ENCODE measurements around the gene ASF1B. TPM values are rescaled to one million over a fixed set of nuclear protein-coding genes. Genes with fewer than 3 reads are reported as not detected.

ASF1B gene
- total RNA-seq, 2 experiments from 2014 or later = 0.59 to 0.77 TPM

GRCh38 chr19:14089662-14090508, 46.5 kb downstream of the ASF1B start:
- peak overlapping the region; percentile 46 for H3K4me3 ChIP-seq (ENCODE audit: low read length)
- peak overlapping the region; percentile 92 for H3K4me3 Mint-ChIP-seq
- peaks cover 26% of the 10 kb centered on the region for H3K4me1 Mint-ChIP-seq (ENCODE audit: low read depth)
- H3K36me3 ChIP-seq (ENCODE audit: insufficient read depth, low read length) = peaks cover 12% of the 10 kb centered on the region
- POLR2A ChIA-PET = interaction anchor here (1.0 to 3.6 kb wide), 3 partner anchors 8 to 320 kb away, joined by 3 to 39 read pairs (median 14); partner anchors contain the start of gene ASF1B
- intact Hi-C loops (cut with DNase I, micrococcal nuclease) = loop anchor here in 1 of 2 experiments (10.0 kb wide), 1 partner anchor 605 kb away; the partner anchor contains the start of gene ZNF333
- H3K9me3 Mint-ChIP-seq = peaks cover 4% of the 10 kb centered on the region
- peak overlapping the region; percentile 81 for H3K27ac Mint-ChIP-seq
- DNase-seq = peak in 10 of 14 experiments; percentile 40 to 81 (median 50)
- H3K27ac ChIP-seq (ENCODE audit: low read depth in 1 of 2, low read length in 2 of 2) = no peak overlapping the region
- CTCF ChIA-PET = interaction anchor here (0.6 to 3.9 kb wide), 3 partner anchors 16 to 343 kb away, joined by 3 to 14 read pairs (median 3); partner anchors contain the start of gene ASF1B
- peak; percentile 16 for ATAC-seq (ENCODE audit: poor library complexity)
- H3K27me3 Mint-ChIP-seq = no peaks in the 10 kb centered on the region
- H3K4me1 ChIP-seq (ENCODE audit: insufficient read depth, low read length) = peaks cover 21% of the 10 kb centered on the region
- H3K36me3 Mint-ChIP-seq (ENCODE audit: low read depth) = peaks cover 32% of the 10 kb centered on the region
- peaks cover 5 to 7% of the 10 kb centered on the region in 2 experiments for H3K9me3 ChIP-seq (ENCODE audit: control insufficient read depth in 1 of 2, insufficient read depth in 1 of 2, low read length in 2 of 2)
- TF ChIP-seq CTCF (IDR thresholded peaks at IDR 0.05) = no peak
- no peaks in the 10 kb centered on the region for H3K27me3 ChIP-seq (ENCODE audit: control insufficient read depth in 1 of 2, insufficient read depth in 2 of 2, low read length in 2 of 2)

GRCh38 chr19:14089412-14089661, 47.1 kb downstream of the ASF1B start:
- CTCF ChIA-PET = interaction anchor here (1.0 to 3.9 kb wide), 2 partner anchors 16 to 47 kb away, joined by 3 to 14 read pairs; partner anchors contain the start of gene ASF1B
- H3K9me3 Mint-ChIP-seq = no peaks in the 10 kb centered on the region
- intact Hi-C loops (cut with DNase I, micrococcal nuclease) = loop anchor here in 1 of 2 experiments (10.0 kb wide), 1 partner anchor 605 kb away; the partner anchor contains the start of gene ZNF333
- H3K36me3 Mint-ChIP-seq (ENCODE audit: low read depth) = peaks cover 27% of the 10 kb centered on the region
- Histone ChIP-seq H3K9me3 (ENCODE audit: control insufficient read depth in 1 of 2, insufficient read depth in 1 of 2, low read length in 2 of 2) (peaks cover 5 to 7% of the 10 kb centered on the region in 2 experiments), H3K4me1 (ENCODE audit: insufficient read depth, low read length) (peaks cover 21% of the 10 kb centered on the region), H3K27me3 (ENCODE audit: control insufficient read depth in 1 of 2, insufficient read depth in 2 of 2, low read length in 2 of 2) (no peaks in the 10 kb centered on the region), H3K4me3 (ENCODE audit: low read length) (peak overlapping the region; percentile 33), H3K27ac (ENCODE audit: low read depth in 1 of 2, low read length in 2 of 2) (no peak overlapping the region), H3K36me3 (ENCODE audit: insufficient read depth, low read length) (peaks cover 12% of the 10 kb centered on the region)
- no peaks in the 10 kb centered on the region for H3K27me3 Mint-ChIP-seq
- no peak for ATAC-seq (ENCODE audit: poor library complexity)
- POLR2A ChIA-PET = interaction anchor here (0.6 to 1.3 kb wide), 2 partner anchors 60 to 321 kb away, joined by 3 read pairs; no protein-coding TSS in a partner anchor
- peak overlapping the region; percentile 92 for H3K4me3 Mint-ChIP-seq
- peak; percentile 40 for TF ChIP-seq CTCF (IDR thresholded peaks at IDR 0.05)
- peak in 3 of 14 experiments; percentile 42 to 62 (median 52) for DNase-seq
- peak overlapping the region; percentile 81 for H3K27ac Mint-ChIP-seq
- peaks cover 22% of the 10 kb centered on the region for H3K4me1 Mint-ChIP-seq (ENCODE audit: low read depth)

GRCh38 chr19:14088634-14089411, 47.6 kb downstream of the ASF1B start:
- ChIA-PET POLR2A (interaction anchor here (0.6 to 1.3 kb wide), 2 partner anchors 61 to 321 kb away, joined by 3 read pairs; no protein-coding TSS in a partner anchor), CTCF (interaction anchor here (1.0 to 3.9 kb wide), 2 partner anchors 15 to 48 kb away, joined by 3 to 14 read pairs; partner anchors contain the start of gene ASF1B)
- peak in 1 of 14 experiments; percentile 39 for DNase-seq
- peaks cover 22% of the 10 kb centered on the region for H3K4me1 Mint-ChIP-seq (ENCODE audit: low read depth)
- H3K36me3 Mint-ChIP-seq (ENCODE audit: low read depth) = peaks cover 27% of the 10 kb centered on the region
- no peaks in the 10 kb centered on the region for H3K9me3 Mint-ChIP-seq
- no peaks in the 10 kb centered on the region for H3K27me3 ChIP-seq (ENCODE audit: control insufficient read depth in 1 of 2, insufficient read depth in 2 of 2, low read length in 2 of 2)
- peak overlapping the region; percentile 81 for H3K27ac Mint-ChIP-seq
- H3K9me3 ChIP-seq (ENCODE audit: control insufficient read depth in 1 of 2, insufficient read depth in 1 of 2, low read length in 2 of 2) = peaks cover 5 to 7% of the 10 kb centered on the region in 2 experiments
- no peaks in the 10 kb centered on the region for H3K27me3 Mint-ChIP-seq
- H3K4me3 Mint-ChIP-seq = peak overlapping the region; percentile 92
- ATAC-seq (ENCODE audit: poor library complexity) = no peak
- peak overlapping the region; percentile 33 for H3K4me3 ChIP-seq (ENCODE audit: low read length)
- intact Hi-C loops (cut with DNase I, micrococcal nuclease) = loop anchor here in 1 of 2 experiments (10.0 kb wide), 1 partner anchor 606 kb away; the partner anchor contains the start of gene ZNF333
- H3K4me1 ChIP-seq (ENCODE audit: insufficient read depth, low read length) = peaks cover 21% of the 10 kb centered on the region
- H3K36me3 ChIP-seq (ENCODE audit: insufficient read depth, low read length) = peaks cover 12% of the 10 kb centered on the region
- TF ChIP-seq CTCF (IDR thresholded peaks at IDR 0.05) = no peak
- no peak overlapping the region for H3K27ac ChIP-seq (ENCODE audit: low read depth in 1 of 2, low read length in 2 of 2)

Measured in CD4-positive, alpha-beta T cell (primary cell).